LNCaP clone FGC (cell line): Measurements from ENCODE around the gene INTS1.

Source experiments
- DNase-seq: peaks from one replicate; pipeline ENCODE4 v3.0.0-alpha.2; 2011; ENCODE audit warnings: low read depth
- H3K4me3 ChIP-seq: 2 replicates; pipeline ENCODE4 v1.5.1; 2011; ENCODE audit warnings: mild to moderate bottlenecking, low read depth, low read length, control low read depth
- TF ChIP-seq, protein P1 (sequence below): IDR thresholded peaks from 2 replicates; pipeline ENCODE4 v1.5.1; 2012; ENCODE audit warnings: mild to moderate bottlenecking; ENCODE audit not compliant: control insufficient read depth, insufficient read depth; ENCODE audit errors: extremely low read depth

INTS1 gene, protein sequence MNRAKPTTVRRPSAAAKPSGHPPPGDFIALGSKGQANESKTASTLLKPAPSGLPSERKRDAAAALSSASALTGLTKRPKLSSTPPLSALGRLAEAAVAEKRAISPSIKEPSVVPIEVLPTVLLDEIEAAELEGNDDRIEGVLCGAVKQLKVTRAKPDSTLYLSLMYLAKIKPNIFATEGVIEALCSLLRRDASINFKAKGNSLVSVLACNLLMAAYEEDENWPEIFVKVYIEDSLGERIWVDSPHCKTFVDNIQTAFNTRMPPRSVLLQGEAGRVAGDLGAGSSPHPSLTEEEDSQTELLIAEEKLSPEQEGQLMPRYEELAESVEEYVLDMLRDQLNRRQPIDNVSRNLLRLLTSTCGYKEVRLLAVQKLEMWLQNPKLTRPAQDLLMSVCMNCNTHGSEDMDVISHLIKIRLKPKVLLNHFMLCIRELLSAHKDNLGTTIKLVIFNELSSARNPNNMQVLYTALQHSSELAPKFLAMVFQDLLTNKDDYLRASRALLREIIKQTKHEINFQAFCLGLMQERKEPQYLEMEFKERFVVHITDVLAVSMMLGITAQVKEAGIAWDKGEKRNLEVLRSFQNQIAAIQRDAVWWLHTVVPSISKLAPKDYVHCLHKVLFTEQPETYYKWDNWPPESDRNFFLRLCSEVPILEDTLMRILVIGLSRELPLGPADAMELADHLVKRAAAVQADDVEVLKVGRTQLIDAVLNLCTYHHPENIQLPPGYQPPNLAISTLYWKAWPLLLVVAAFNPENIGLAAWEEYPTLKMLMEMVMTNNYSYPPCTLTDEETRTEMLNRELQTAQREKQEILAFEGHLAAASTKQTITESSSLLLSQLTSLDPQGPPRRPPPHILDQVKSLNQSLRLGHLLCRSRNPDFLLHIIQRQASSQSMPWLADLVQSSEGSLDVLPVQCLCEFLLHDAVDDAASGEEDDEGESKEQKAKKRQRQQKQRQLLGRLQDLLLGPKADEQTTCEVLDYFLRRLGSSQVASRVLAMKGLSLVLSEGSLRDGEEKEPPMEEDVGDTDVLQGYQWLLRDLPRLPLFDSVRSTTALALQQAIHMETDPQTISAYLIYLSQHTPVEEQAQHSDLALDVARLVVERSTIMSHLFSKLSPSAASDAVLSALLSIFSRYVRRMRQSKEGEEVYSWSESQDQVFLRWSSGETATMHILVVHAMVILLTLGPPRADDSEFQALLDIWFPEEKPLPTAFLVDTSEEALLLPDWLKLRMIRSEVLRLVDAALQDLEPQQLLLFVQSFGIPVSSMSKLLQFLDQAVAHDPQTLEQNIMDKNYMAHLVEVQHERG (N-terminal part only)

DNA sequence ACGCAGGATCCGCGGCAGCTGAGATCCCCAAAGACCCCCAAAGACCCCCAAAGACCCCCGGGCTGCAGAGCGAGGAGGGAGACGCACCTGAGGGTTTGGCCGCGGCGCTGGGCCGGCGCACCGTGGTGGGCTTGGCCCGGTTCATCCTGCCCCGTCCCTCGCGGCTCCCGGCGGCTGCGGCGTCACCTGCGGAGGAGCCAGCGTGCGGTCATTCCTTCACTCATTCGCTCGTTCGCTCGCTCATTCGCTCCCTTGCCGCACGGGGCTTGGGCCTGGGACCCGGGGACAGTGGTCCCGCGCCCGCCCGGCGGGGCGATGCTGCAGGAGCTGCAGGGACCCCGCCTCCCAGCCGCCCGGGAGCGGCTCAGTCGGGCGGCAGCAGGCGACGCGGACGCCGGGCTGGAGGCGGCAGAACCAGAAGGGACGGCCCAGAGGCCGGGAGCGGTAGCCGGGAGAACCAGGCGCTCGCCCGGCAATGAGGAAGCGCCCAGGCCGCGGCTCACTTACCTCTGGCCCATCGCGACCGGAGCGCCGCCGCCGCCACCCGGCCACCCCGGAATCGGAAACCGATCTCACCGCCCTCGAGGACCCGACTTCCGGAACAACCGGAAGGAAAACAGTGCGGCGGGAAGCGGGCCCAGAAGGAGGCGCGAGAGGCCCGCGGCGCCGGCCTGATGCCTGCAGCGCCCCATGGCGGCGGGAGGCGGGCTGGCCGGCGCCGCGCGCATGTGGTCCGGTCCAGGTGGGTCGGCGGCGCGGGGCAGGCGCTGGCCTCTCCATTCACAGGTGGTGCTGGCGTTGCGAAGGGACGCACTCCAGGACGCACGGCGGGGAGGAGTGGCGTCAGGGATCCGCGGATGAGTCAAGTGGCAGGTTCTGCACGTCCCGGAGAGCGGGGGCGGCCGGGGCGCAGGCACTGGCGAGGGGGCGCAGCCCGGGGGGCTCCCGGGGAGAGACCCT, at the start of gene INTS1:
Gene INTS1, minus strand, starts transcription at position 574 of the 960 bp plus-strand sequence. Its CDS starts 429 bp downstream, at position 145.
- peak within 1 kb of the TSS; percentile 100 for H3K4me3 ChIP-seq
- peak; percentile 90 for DNase-seq
- TF ChIP-seq, protein P1, sequence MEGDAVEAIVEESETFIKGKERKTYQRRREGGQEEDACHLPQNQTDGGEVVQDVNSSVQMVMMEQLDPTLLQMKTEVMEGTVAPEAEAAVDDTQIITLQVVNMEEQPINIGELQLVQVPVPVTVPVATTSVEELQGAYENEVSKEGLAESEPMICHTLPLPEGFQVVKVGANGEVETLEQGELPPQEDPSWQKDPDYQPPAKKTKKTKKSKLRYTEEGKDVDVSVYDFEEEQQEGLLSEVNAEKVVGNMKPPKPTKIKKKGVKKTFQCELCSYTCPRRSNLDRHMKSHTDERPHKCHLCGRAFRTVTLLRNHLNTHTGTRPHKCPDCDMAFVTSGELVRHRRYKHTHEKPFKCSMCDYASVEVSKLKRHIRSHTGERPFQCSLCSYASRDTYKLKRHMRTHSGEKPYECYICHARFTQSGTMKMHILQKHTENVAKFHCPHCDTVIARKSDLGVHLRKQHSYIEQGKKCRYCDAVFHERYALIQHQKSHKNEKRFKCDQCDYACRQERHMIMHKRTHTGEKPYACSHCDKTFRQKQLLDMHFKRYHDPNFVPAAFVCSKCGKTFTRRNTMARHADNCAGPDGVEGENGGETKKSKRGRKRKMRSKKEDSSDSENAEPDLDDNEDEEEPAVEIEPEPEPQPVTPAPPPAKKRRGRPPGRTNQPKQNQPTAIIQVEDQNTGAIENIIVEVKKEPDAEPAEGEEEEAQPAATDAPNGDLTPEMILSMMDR: peak; percentile 85

DNA sequence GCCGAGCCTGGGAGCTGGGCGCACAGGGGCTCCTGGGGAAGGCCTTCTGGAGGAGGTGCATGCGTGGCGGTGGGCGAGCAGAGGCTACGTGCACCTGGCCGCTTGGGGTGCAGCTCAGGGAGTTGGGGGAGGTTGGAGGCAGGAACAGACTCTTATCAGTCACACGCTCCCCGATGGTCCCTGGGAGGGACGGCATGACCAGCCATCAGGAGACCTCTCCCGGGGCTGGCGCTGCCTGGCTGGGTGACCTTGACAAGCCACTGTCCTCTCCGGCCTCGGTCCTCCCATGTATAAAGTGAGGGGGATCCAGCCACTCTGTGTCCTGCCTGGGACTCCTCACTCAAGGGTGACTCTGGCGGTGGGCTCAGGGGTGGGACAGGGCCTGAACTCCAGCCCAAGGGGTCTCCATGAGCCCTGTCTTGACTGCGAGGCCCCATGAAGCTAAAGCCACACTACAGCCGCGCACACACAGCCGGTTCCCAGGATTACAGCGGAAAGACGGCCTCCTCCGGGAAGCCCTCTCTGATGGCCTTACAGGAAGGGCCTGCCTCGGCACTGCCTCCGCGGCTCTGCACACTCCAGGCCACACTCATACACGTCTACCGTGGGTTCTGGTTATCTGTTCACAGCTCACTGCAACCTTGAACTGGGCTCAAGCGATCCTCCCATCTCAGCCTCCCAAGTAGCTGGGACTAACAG, 49.5 kb upstream of the INTS1 start:
- TF ChIP-seq, protein P1: no peak
- H3K4me3 ChIP-seq: no peak overlapping the region
- DNase-seq: no peak

DNA sequence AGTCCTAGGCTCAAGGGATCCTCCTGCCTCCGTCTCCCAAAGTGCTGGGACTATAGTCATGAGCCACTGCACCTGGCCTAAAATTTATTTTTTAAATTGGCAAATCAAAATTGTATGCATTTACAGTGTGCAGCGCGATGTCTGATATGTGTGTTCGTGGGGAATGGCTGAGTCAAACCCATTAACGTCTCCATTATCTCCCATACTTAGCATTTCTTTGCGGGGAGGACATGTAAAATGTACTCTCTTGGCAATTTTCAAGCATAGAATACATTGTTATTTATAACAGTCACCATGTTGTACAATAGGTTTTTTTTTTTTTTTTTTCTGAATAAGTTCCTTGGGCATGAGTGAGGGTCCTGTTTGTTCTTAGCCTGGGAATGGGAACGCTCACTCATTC, 48.0 kb upstream of the INTS1 start:
- no peak for DNase-seq
- TF ChIP-seq, protein P1: no peak

DNA sequence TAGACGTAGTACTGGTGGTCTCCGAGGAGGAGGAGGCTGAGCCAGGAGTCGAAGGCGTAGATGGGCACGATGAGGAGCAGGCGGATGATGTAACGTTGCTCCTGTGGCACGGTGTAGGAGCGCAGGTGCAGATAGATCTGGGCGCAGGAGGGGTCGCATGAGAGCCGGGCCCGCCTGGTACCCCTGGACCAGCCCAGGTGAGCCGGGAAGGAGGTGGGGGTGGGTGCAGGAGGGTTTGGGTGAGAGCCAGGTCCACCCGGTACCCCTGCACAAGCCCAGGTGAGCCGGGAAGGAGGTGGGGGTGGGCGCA, 46.6 kb upstream of the INTS1 start:
- no peak overlapping the region for H3K4me3 ChIP-seq
- DNase-seq: no peak
- TF ChIP-seq, protein P1: no peak

More for the DNA sequence above, 48.0 kb upstream of the INTS1 start:
- H3K4me3 ChIP-seq: no peak overlapping the region

DNA sequence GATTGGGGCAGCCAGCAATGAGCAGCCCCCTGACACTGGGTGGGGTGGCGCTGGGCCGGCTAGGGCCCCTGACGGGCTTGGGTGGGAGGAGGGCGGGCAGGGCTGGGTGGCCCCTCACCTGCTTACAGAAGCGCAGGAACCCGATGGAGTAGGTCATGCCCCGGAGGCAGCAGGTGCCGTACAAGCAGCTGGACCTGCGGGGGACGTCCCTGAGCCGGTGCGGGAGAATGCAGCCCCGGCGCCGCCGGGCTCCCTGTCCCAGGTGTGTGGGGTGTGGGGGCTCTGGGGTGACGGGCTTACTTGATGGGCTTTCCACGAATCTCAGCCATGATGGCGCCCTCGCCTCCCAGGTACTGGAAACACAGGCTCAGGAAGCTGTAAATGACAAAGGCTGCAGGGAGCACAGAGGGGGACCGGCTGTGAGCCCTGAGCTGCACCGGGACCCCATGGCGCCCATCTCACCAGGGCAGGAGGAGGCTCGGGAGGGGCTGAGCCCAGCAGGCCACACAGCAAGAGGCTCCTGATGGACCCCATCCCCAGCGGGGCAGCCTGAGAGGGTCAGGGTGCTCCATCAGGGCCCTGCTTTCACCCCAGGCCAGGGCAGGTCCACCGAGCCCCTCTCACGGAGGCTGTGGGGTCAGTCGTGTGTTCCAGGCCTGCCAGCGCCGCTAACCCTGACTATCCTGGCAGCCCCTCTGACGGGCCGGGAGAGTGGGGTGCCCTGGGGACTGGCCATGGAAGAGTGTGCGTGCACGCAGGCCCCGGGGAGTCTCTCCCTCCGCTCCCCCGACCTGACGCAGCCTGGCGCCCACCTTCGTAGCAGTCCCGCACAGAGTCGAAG, 46.0 kb upstream of the INTS1 start:
- TF ChIP-seq, protein P1: no peak
- DNase-seq: no peak
- no peak overlapping the region for H3K4me3 ChIP-seq
